LoVo (cell line): ENCODE measurements around the gene PFKL.

Source experiments
- DNase-seq: peaks from one replicate; pipeline ENCODE4 v3.0.0-alpha.2; 2016; ENCODE audit warnings: low spot score

The PFKL gene

GRCh38 chr21:44313451-44313850 lies 13.6 kb downstream of the PFKL start:
- DNase-seq, result no peak

GRCh38 chr21:44314128-44314527 lies 14.3 kb downstream of the PFKL start:
- DNase-seq, result no peak

GRCh38 chr21:44314561-44314960 lies 14.7 kb downstream of the PFKL start:
- DNase-seq, result no peak

- DNase-seq, result no peak
Observed at GRCh38 chr21:44315691-44316203, 15.9 kb downstream of the PFKL start.

GRCh38 chr21:44316277-44316900 lies 16.5 kb downstream of the PFKL start:
- no peak for DNase-seq

- DNase-seq, result no peak
Observed at GRCh38 chr21:44317241-44317782, 17.5 kb downstream of the PFKL start.

- DNase-seq, result no peak
Observed at GRCh38 chr21:44317871-44318270, 18.0 kb downstream of the PFKL start.

GRCh38 chr21:44318489-44319285 lies 18.8 kb downstream of the PFKL start:
- DNase-seq, result no peak

- no peak for DNase-seq
Observed at GRCh38 chr21:44319407-44320065, 19.7 kb downstream of the PFKL start.

GRCh38 chr21:44320847-44321246 lies 21.0 kb downstream of the PFKL start:
- DNase-seq, result no peak

GRCh38 chr21:44321846-44322450 lies 22.1 kb downstream of the PFKL start:
- DNase-seq, result no peak

GRCh38 chr21:44322621-44323325 lies 22.9 kb downstream of the PFKL start:
- DNase-seq, result no peak

GRCh38 chr21:44323591-44323990 lies 23.7 kb downstream of the PFKL start:
- DNase-seq, result no peak

- DNase-seq, result no peak
Observed at GRCh38 chr21:44324106-44324853, 24.4 kb downstream of the PFKL start.

- no peak for DNase-seq
Observed at GRCh38 chr21:44324854-44325107, 24.9 kb downstream of the PFKL start.

GRCh38 chr21:44325386-44326271 lies 25.8 kb downstream of the PFKL start:
- no peak for DNase-seq

GRCh38 chr21:44326272-44326647 lies 26.4 kb downstream of the PFKL start:
- no peak for DNase-seq

GRCh38 chr21:44326716-44327602 lies 27.1 kb downstream of the PFKL start:
- DNase-seq, result no peak

- DNase-seq, result no peak
Observed at GRCh38 chr21:44327603-44327974, 27.7 kb downstream of the PFKL start.
